Frontal cortex (tissue), 4 donors: ENCODE data around the gene PRR19. TPM values are rescaled to one million over a fixed set of nuclear protein-coding genes. Genes with fewer than 3 reads are reported as not detected.
"Not testable (repeated sequence)": the region's sequence is repeated elsewhere in the genome, so short reads cannot be mapped to it uniquely, and the experiment has no call there.

Source experiments
- DNase-seq, 2 donors: peaks; one replicate each; pipeline ENCODE4 v3.0.0; 2012; ENCODE audit warnings: low spot score in 2 of 2
- FAIRE-seq: peaks from 2 replicates; lab custom pipeline; 2012; peaks lifted over from hg19 to GRCh38; lab: Jason Lieb, UNC
- total RNA-seq: library from RNA; depleted of rRNA; stranded (reverse); fragments of >200 nt; gene quantifications from one replicate; pipeline ENCODE4 v1.2.3, GENCODE V29; 2014
- donor health status: control.
- donor health status: control.
- donor health status: control.

The PRR19 gene
- 2.0 TPM for total RNA-seq

GRCh38 chr19:42301646-42302203, at the start of gene PRR19:
PRR19 (plus strand) TSS chr19:42302132; CDS start chr19:42309585, 7,453 bp downstream.
- FAIRE-seq (no peak), DNase-seq (no peak)

GRCh38 chr19:42252365-42253244, 49.3 kb upstream of the PRR19 start:
- FAIRE-seq: no peak
- peak; percentile 76 to 86 for DNase-seq

- FAIRE-seq: no peak
- peak; percentile 64 to 78 for DNase-seq
Observed at GRCh38 chr19:42253245-42254088, 48.5 kb upstream of the PRR19 start.

GRCh38 chr19:42254089-42254849, 47.7 kb upstream of the PRR19 start:
- FAIRE-seq (no peak), DNase-seq (peak; percentile 57 to 81)

- DNase-seq (peak; percentile 96 to 98), FAIRE-seq (no peak)
Observed at GRCh38 chr19:42254850-42255765, 46.8 kb upstream of the PRR19 start, which contains the start of gene ERF. ERF (minus strand) TSS chr19:42255128; CDS start chr19:42254999, 129 bp downstream.

GRCh38 chr19:42255766-42256745, 45.9 kb upstream of the PRR19 start:
- DNase-seq (peak in 1 of 2 donors; percentile 63), FAIRE-seq (no peak)

- FAIRE-seq: not testable (repeated sequence)
Observed at GRCh38 chr19:42257842-42258241, 44.1 kb upstream of the PRR19 start.

GRCh38 chr19:42261763-42262162, 40.2 kb upstream of the PRR19 start:
- FAIRE-seq (no peak), DNase-seq (no peak)

More at GRCh38 chr19:42257842-42258241, 44.1 kb upstream of the PRR19 start:
- not testable (repeated sequence) for DNase-seq

- DNase-seq, FAIRE-seq: not testable (repeated sequence)
Observed at GRCh38 chr19:42266105-42266504, 35.8 kb upstream of the PRR19 start.

- DNase-seq, FAIRE-seq: not testable (repeated sequence)
Observed at GRCh38 chr19:42266928-42267603, 34.9 kb upstream of the PRR19 start.

- no peak for DNase-seq
- no peak for FAIRE-seq
Observed at GRCh38 chr19:42267644-42268141, 34.2 kb upstream of the PRR19 start.

- DNase-seq (peak; percentile 89 to 90), FAIRE-seq (peak; percentile 94)
Observed at GRCh38 chr19:42268142-42268703, 33.7 kb upstream of the PRR19 start.

GRCh38 chr19:42268704-42269477, 33.0 kb upstream of the PRR19 start, which contains the start of gene CIC:
CIC (plus strand) TSS chr19:42269252; CDS start chr19:42271784, 2,532 bp downstream.
- DNase-seq (peak; percentile 94 to 98), FAIRE-seq (peak; percentile 99)

GRCh38 chr19:42269478-42270345, 32.2 kb upstream of the PRR19 start:
- DNase-seq: no peak
- FAIRE-seq: no peak
